Epithelial cell of prostate (primary cell): Measurements from ENCODE around the gene THAP12.
"Not testable (repeated sequence)": the region's sequence is repeated elsewhere in the genome, so short reads cannot be mapped to it uniquely, and the experiment has no call there.

ENCODE experiments used
- DNase-seq: peaks from one replicate; pipeline ENCODE4 v3.0.0-alpha.2; 2011; ENCODE audit warnings: low read depth, low spot score
- H3K27ac ChIP-seq: fragments of 450-650 bp; 2 replicates; pipeline ENCODE4 v1.5.1; 2017; ENCODE audit warnings: mild to moderate bottlenecking

THAP12 gene, protein sequence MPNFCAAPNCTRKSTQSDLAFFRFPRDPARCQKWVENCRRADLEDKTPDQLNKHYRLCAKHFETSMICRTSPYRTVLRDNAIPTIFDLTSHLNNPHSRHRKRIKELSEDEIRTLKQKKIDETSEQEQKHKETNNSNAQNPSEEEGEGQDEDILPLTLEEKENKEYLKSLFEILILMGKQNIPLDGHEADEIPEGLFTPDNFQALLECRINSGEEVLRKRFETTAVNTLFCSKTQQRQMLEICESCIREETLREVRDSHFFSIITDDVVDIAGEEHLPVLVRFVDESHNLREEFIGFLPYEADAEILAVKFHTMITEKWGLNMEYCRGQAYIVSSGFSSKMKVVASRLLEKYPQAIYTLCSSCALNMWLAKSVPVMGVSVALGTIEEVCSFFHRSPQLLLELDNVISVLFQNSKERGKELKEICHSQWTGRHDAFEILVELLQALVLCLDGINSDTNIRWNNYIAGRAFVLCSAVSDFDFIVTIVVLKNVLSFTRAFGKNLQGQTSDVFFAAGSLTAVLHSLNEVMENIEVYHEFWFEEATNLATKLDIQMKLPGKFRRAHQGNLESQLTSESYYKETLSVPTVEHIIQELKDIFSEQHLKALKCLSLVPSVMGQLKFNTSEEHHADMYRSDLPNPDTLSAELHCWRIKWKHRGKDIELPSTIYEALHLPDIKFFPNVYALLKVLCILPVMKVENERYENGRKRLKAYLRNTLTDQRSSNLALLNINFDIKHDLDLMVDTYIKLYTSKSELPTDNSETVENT

DNA sequence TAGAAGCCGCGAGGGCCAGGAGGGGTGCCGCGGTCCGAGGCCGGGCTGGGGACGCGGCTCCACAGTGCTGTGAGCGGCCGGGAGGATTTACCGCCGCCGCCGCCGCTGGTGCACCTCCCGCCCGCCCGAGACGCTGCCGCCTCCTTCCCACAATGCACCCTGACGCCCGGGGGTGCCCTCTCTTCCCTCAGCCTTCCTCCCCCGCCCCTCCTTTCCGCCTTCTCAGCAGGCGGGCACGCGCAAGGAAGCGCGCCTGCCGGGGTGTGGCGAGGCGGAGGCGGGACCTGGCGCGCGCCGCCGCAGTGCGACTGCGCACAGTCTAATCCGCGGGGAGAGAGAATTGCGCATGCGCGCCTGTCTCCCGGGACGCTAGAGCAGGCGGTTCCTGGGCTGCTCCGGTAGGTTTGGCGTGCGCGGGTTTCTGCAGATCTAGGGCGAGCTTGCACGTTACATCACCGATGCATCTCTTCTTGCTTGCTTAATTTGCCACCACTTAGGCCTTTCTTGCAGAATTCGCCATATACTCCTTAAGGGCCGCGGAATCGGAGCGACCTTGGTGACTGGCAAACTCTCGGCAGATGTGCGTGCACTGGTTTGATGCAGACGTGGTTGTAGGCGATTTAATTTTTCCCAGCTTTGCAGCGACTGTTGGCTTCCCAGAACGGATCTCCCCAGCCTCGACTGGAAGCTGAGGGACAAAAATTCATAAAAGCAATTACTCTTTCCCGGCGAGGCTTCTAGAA, at the start of gene THAP12, which contains the start of gene GVQW3:
TSS of gene THAP12 (minus strand) at position 156 of the 743 bp plus-strand sequence. CDS start 296 bp downstream, outside the sequence.
TSS of gene GVQW3 (plus strand) at position 347 of the 743 bp plus-strand sequence. CDS start 506 bp downstream, outside the sequence.
- peak; percentile 87 for DNase-seq

DNA sequence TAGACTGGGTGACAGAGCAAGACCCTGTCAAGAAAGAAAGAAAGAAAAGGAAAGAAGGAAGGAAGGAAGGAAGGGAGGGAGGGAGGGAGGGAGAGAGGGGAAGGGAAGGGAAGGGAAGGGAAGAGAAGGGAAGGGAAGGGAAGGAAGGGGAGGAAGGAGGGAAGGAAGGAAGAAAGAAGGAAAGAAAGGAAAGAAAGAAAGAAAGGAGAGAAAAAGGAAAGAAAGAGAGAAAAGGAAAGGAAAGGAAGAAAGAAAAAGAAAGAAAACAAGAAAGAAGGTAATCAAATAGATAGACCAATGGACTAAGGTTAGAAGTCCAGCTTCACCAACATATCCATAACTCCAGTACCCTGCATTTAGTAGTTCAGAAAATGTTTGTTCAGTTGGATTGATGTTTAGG, 45.7 kb upstream of the THAP12 start:
- H3K27ac ChIP-seq: no peak overlapping the region
- no peak for DNase-seq

More for the DNA sequence above, at the start of gene THAP12, which contains the start of gene GVQW3:
- H3K27ac ChIP-seq: peak within 1 kb of the TSS; percentile 70

DNA sequence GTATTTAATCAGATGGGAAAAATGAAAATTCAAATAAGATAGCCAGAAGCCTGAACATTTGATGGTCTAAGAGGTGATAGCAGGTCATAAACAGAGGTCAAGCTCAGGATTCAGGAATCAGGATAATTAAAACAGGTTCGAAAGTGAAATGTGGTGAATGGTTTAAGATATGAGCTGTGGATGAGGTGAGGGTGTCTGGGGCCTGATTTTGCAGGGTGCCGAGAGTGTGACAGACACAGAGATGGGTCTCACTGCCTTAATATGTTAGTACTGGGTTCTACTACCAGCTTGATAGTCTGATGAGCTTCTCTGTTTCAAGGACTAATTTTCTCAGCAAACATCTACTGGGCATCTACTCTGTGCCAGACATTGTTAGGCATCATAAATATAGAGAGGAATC, 44.0 kb upstream of the THAP12 start:
- DNase-seq: no peak

DNA sequence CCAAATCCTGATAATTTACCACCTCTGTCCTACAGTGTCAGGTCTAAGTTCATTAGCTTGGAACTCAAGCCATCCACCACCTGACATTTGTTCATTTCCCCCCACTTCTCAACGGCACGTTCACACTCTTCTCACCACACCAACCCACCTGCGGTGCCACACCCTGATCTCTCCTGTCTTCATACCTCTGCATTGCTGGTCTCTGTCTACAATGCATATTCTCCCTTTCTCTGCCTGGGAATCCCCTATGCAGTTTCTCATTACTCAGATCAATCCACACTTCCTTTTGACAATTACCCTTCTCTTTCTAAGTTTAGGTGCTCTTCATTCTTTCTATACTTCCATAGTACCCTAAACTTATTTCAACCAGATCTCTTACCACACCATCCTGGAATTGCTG, 43.4 kb upstream of the THAP12 start:
- no peak overlapping the region for H3K27ac ChIP-seq
- DNase-seq: no peak

More for the DNA sequence above, 44.0 kb upstream of the THAP12 start:
- no peak overlapping the region for H3K27ac ChIP-seq

DNA sequence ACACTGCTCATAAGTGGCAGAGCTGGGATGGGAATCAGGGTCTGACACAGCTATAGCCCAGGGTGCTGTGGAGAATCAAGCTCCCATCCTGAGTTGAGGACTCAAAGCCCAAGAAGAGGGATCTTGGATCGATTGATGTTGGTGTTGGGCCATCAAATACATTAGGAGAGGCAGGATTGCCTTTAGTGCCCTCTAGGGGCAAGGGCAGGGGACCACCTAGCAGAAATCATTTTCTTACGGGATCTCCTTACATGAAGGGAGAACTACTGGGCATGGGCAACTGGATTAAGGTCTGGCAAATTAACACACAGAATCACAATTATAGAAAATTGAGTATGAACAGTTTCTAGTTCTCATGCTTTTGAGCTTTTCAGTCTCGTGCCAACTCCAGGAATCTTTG, 39.0 kb upstream of the THAP12 start:
- DNase-seq: no peak
- no peak overlapping the region for H3K27ac ChIP-seq

DNA sequence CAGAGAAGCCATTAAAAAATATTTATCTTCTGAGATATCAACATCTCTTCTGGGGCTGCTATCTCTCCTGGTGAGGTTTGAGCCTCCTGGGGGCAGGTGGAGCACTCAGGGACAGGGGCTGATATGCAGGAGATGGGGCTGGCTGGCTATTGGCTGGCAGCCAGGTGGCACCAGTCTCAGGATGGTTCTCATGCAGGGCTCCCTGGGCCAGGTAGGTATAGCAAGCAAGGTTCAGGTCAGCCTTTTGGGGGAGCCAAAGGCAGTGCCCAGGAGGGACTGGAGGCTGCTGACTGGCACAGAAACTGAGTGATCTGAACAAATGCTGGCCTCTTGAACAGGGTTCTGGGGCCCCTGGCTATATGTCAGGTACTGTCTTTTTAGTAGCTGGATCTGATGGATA, 34.1 kb upstream of the THAP12 start:
- no peak for DNase-seq

DNA sequence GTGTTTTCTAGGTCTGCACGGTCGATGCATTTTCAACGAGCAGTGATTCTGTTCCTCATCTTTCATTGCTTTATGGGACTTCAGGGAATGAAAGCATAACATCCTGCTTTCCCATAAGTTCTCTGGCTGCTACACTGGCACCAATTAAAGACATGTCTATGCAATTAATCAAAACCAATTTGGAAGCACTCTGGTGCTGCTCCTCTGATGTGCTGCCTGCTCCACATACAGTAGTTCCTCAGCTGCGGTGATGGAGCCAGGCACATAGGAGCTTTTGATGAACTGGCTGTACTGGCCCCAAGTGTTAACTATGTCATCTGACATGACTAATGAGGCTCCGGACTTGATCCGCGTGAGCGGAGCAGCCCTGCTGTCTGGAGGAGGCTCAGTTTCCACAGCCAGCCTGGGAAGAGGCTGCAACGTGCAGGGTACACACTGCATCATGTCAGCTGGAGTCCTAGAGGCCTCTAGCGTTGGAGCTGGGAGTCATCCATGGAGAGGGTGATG, 30.0 kb upstream of the THAP12 start:
- H3K27ac ChIP-seq: no peak overlapping the region
- DNase-seq: no peak

More for the DNA sequence above, 34.1 kb upstream of the THAP12 start:
- H3K27ac ChIP-seq: no peak overlapping the region

DNA sequence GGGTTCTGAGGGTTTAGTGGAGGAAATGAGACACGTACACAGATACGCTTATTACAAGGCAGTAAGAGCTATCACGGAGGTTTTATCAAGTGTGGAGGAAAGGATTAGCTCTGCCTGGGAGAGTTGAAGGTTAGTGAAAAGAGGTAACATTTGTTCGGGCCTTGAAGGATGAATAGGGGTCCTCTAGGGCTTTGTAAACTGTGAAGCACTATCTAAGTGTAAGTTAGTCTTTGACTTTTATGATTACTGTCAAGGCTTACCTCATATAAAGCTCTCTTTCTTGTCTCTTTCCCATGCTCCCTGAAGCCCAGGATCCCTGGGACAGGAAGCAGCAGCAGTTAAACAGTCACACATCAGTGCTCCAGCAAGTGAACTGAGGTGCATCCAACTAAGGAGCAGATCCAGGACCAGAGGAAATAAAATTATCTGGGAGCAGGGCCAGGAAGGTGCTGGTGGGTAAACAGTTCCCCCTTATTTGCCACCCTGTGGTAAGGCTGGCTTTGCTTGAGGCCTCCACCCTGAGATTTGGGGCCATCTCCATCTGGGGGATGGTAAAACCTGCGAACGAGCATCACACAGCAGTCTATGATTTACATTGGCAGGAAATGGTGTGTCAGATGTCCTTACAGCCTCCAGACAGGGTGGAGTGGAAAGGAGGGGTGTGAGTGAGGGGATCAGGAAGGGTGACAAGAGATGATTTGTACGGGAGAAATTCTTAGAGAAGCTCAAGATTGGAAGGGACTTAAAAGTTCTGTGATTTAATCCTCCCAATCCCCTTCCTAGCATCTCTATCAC, 27.4 kb upstream of the THAP12 start:
- DNase-seq: no peak

DNA sequence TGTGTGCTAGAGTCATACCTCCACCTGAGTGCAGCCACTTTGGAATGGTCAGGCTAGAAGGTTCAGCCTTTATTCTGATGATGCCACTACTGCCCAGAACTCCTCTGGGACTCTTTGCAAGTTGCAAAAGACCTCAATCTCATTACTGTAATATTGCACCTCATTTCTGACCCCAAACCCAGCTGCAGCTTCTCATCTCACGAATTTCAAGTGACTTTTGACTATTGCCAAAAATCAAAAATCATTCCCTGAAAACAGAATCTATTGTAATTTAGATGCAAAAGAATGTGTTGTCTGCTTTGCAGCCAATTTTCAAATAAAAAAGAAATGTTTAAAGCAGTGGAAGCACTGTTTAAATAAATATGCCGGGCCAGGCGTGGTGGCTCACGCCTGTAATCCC, 25.4 kb upstream of the THAP12 start:
- H3K27ac ChIP-seq: no peak overlapping the region
- DNase-seq: no peak

More for the DNA sequence above, 27.4 kb upstream of the THAP12 start:
- H3K27ac ChIP-seq: no peak overlapping the region

DNA sequence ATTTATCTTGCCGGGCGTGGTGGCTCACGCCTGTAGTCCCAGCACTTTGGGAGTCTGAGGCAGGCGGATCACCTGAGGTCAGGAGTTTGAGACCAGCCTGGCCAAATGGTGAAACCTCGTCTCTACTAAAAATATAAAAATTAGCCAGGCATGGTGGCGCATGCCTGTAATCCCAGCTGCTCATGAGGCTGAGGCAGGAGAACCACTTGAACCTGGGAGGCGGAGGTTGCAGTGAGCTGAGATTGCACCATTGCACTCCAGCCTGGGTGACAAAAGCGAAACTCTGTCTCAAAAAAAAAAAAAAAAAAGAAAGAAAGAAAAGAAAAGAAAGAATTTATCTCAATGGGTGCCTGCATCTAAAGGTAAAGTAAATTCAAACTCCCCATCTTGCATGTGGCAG, 20.6 kb upstream of the THAP12 start:
- not testable (repeated sequence) for H3K27ac ChIP-seq, DNase-seq

DNA sequence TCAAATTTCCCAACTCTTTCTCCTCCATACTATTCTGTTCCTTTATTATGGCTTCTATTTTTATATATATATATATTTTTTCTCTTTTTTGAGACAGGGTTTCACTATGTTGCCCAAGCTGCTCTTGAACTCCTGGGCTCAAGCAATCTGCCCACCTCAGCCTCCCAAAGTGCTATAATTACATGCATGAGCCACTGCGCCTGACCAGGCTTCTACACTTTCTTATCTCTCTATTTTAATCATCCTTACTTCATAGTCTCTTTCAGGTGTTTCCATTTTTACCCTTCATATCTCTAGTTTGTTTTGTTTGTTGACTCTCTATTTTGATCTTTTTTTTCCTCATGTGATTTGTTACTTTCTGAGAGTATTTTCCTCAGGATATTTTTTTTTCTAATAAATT, 20.0 kb upstream of the THAP12 start:
- DNase-seq: no peak
- no peak overlapping the region for H3K27ac ChIP-seq

DNA sequence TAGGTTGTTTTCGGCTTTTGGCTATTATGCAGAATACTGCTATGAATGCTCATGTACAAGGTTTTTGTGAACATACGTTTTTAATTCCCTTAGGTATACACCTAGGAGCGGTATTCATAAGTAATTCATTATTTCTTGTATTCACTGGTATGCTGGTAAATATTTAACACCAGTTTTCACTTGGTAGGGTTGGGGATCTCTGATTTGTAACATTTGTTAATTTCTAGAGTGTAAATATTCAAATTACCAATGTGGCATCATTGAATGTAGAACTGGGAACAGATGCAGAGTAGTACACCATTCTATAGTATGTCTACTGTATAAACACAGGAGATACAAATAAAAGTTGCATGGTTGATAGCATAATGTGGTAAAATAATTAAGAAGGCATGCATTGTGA, 16.5 kb upstream of the THAP12 start:
- DNase-seq: no peak
- no peak overlapping the region for H3K27ac ChIP-seq

DNA sequence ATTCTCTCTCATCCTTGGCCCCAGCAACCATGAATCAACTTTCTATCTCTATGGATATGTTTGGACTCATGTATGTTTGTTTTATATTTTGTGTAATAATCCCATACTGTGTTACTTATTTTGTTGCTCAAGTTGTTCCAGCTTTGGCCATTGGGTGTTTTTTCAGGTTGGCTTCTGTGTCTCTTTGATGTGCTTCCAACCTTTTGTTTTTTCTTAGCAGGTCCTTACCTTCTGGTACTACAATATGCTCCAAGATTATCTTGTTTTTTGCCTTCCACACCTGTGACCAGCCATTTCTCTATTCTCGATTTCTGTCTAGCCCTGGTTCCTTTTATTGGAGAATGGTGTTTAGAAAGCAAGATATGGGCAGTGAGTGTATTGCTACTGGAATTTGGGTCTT, 14.4 kb upstream of the THAP12 start:
- H3K27ac ChIP-seq: no peak overlapping the region

DNA sequence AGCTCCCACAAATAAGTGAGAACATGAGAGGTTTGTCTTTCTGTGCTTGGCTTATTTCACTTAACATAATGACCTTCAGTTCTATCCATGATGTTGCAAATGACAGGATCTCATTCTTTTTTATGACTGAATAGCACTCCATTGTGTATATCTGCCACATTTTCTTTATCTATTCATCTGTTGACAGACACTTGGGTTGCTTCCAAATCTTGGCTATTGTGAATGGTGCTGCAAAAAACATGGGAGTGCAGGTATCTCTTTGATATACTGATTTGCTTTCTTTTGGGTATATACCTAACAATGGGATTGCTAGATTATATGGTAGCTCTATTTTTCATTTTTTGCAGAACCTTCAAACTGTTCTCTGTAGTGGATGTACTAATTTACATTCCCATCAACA, 13.5 kb upstream of the THAP12 start:
- no peak for DNase-seq
- H3K27ac ChIP-seq: no peak overlapping the region

More for the DNA sequence above, 14.4 kb upstream of the THAP12 start:
- DNase-seq: no peak

DNA sequence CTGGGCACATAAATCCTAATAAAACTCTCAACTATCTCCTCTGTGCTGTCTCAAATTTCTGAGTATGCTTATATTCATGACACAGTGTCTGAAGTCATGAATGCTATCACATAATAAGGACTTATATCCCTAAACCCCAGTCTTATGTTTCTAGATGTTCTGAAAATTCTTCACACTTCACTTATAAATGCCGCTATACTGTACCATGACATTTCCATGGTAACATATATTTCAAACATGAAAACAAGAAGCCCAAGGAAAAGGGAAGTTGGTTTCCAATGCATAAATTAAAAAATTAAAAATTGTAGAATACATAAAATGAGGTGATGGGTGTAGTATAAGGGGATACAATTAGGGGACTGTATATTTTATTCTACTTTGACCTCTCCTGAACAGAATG, 11.9 kb upstream of the THAP12 start:
- H3K27ac ChIP-seq: no peak overlapping the region
- no peak for DNase-seq

DNA sequence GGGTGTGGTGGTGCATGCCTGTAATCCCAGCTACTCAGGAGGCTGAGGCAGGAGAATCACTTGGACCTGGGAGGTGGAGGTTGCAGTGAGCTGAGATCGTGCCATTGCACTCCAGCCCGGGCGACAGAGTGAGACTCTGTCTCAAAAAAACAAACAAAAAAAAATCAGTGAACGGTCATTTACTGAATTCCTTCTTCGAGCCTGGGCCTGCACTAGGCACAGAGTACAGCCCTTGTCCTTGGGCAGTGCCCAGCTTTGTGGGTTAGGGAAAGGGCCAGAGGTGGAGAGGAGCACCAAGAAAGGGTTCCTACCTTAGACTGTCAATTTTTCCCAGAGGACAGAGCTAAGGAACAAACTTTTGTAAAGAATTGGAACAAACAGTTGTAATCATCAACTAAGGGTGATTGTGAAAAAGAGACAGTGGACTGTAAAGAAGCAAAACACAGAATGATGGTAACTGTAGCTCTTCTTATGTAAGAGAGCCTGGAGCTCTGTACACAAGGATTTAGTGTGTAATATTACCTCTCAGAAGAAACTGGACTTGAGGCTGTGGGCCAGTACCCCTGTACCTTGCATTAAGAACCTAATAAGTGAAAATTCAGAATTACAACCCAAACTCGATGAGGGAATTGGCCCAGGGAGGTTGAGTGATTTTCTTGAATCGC, 11.0 kb upstream of the THAP12 start:
- H3K27ac ChIP-seq: no peak overlapping the region
- no peak for DNase-seq

DNA sequence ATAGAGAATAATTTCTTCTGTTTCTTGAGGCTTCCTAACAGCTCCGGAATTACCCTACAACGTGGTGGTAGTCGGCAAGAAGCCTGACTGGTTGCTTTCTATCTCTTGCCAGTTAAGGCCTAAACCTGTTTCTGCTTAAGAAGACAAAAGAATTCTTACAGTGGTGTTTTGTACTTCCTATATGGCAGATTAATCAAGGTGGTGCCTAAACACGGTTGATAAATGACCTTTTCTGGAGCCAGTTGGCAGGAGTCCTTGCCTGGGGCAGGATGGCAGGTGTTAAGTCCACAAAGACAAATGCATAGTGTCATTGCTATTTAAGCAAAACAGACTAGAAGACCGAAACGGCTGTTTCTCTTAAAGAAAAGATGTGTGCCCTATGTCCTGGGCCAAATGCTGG, 10.1 kb upstream of the THAP12 start:
- no peak overlapping the region for H3K27ac ChIP-seq
- DNase-seq: no peak

DNA sequence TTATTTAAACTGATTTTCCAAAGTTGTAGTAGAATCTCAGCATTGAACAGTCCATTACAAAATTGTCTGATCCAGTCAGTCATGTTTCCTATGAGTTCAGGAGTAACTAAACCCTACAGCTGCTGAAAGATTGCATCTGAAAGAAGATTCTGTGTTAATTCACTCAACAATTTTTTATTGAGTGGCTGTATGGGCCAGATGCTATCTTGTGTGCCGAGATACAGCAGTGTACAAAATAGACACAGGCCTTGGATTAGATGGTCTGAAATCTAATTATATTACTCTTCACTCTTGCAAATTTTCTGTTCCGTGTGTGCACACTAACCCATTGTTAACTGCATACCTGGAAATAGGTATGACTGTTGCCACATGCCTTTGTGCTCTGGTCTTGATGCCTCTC, 7.5 kb upstream of the THAP12 start:
- no peak overlapping the region for H3K27ac ChIP-seq
- no peak for DNase-seq

DNA sequence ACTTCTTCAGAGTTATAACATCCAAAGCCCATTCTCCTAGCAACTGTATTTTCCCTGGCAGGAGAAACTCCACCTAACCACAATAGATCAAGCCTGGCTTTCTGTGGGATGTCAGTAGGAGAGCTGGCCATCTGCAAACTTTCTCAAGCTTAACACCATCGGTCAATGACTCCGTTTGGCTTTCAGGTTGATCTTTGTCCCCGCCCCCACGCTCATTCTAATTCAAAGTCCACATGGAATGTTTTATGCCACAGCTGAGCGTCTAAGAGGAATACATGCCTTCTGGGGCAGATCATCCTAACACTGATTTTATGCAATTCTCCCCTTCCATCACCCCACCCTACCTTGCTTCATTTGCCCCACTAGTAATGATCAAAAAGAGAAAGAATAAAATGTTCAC, 5.0 kb upstream of the THAP12 start:
- no peak for DNase-seq
- no peak overlapping the region for H3K27ac ChIP-seq
